Measurements from ENCODE around the gene BRINP1. TPM values are rescaled to one million over a fixed set of nuclear protein-coding genes. Genes with fewer than 3 reads are reported as not detected.

The BRINP1 gene
- total and polyA plus RNA-seq, 7 donors: 0.03 to 0.20 (median 0.17) TPM; not detected in 4

DNA sequence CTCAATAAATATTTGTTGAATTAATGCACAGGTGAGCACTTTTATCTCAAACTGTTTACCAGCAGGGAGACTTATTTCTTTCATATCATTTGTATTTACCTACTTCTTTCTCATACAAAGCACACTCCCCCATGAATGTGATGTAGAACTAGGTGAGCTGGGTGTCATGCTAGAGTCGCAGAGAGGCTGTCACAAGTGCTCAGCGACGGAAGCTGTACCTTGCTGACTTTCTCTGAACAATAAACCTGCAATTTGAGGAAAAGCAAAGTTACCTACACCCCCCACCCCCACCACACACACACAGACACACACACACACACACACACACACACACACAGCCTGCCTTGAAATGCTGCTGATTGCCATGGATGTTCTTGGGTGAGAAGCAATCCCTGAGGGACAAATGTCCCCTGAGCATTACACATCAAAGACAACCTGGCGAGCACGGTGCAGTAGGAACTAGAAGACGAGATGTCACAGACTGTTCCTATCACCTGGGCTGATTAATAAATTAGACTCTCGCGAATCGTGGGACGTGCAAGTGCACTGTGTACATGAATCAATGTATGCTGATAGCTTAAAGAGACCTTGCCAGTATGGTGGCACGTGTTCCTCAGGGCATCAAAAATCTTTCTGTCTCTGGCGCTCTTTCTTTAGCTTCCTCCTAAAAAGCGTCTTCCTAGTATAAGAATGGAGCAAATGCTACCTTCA is 66.1 kb downstream of the BRINP1 start:
- H3K27ac ChIP-seq: no peak overlapping the region
- WGBS, 3 donors: 88 to 89% (median 89%) methylated on average over 13 of the region's 13 CpGs
- H3K4me3 ChIP-seq: no peak overlapping the region
- no peak for ATAC-seq
- TF ChIP-seq, protein P1, sequence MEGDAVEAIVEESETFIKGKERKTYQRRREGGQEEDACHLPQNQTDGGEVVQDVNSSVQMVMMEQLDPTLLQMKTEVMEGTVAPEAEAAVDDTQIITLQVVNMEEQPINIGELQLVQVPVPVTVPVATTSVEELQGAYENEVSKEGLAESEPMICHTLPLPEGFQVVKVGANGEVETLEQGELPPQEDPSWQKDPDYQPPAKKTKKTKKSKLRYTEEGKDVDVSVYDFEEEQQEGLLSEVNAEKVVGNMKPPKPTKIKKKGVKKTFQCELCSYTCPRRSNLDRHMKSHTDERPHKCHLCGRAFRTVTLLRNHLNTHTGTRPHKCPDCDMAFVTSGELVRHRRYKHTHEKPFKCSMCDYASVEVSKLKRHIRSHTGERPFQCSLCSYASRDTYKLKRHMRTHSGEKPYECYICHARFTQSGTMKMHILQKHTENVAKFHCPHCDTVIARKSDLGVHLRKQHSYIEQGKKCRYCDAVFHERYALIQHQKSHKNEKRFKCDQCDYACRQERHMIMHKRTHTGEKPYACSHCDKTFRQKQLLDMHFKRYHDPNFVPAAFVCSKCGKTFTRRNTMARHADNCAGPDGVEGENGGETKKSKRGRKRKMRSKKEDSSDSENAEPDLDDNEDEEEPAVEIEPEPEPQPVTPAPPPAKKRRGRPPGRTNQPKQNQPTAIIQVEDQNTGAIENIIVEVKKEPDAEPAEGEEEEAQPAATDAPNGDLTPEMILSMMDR (IDR thresholded peaks at IDR 0.05): no peak
- H3K27me3 ChIP-seq (ENCODE audit: insufficient read depth in 3 of 3, low read length in 2 of 3): peaks cover 0 to 3% (median 0%) of the 10 kb centered on the region in 3 donors
- H3K9me3 ChIP-seq: no peaks in the 10 kb centered on the region
- no peak for DNase-seq
- H3K4me1 ChIP-seq: no peaks in the 10 kb centered on the region
- no peaks in the 10 kb centered on the region for H3K36me3 ChIP-seq (ENCODE audit: insufficient read depth in 1 of 2, low read depth in 1 of 2)
- intact Hi-C loops (cut with DNase I): no loop called here

DNA sequence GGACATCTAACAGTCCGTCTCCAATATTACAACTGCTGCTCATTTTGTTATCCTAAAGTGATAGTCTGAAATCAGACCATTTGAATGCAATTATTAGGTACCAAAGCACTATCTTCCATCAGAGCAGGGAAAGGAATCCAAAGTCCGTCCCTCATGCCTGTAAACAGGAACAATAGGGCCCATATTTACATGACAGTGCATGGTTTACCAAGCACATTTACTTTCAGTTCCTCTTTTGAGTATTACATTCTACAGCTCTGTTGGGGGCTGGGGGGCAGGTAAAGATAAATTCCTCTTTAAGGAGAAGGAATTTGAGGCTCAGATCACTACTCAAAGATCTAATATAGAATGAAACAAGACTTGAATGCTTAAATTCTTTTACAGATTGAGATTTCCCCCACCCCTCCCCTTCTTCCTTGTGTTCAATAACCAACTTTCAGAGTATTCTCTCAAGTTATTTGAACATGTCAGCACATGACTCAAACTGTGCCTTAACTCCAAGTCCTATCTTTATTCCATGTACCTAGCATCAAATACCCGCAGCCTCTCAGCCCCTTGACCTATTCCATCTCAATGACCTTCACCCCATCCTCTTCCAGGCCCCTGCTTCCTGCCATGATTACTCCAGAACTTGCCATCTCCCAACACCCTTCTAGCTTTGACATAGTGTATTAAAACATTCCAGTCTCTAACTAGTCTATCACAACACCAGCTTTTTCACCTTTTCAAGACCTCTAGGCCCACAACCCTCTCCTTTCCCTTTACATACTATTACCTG is 71.0 kb downstream of the BRINP1 start:
- TF ChIP-seq, protein P1 (IDR thresholded peaks at IDR 0.05): no peak
- Histone ChIP-seq H3K9me3 (no peaks in the 10 kb centered on the region), H3K27ac (no peak overlapping the region), H3K27me3 (ENCODE audit: insufficient read depth in 3 of 3, low read length in 2 of 3) (no peaks in the 10 kb centered on the region), H3K4me1 (no peaks in the 10 kb centered on the region), H3K36me3 (ENCODE audit: insufficient read depth in 1 of 2, low read depth in 1 of 2) (no peaks in the 10 kb centered on the region), H3K4me3 (no peak overlapping the region)
- DNase-seq: no peak
- intact Hi-C loops (cut with DNase I): no loop called here
- 60 to 61% (median 61%) methylated on average over 3 of the region's 3 CpGs for WGBS, 3 donors
- no peak for ATAC-seq

DNA sequence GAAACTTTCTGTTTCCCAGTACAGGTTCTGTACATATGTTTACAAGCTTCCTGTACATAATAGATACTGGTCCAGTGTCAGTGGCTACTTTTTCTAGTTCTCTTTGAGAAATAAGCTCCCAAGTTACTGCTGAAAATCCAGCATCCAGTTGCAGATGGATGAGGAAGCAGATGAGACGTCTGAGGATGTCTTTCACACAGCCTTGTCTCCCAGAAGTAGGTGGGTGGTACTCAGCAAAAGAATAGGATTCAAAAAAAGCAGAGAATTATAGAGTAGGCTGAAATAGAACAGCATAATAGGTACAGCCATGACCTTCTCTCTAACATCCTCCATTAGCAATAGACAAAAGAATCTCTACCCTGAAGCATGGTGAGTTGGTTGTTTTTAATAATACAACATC is 77.7 kb downstream of the BRINP1 start:
- no peak overlapping the region for H3K27ac ChIP-seq
- WGBS, 3 donors: 18 to 24% (median 23%) methylated on average over 1 of the region's 1 CpG
- no peak overlapping the region for H3K4me3 ChIP-seq
- DNase-seq: no peak
- no peaks in the 10 kb centered on the region for H3K27me3 ChIP-seq (ENCODE audit: insufficient read depth in 3 of 3, low read length in 2 of 3)
- intact Hi-C loops (cut with DNase I): loop anchor here in 1 of 2 donors (5.0 kb wide), 1 partner anchor 464 kb away; no protein-coding TSS in a partner anchor
- TF ChIP-seq, protein P1 (IDR thresholded peaks at IDR 0.05): no peak
- no peaks in the 10 kb centered on the region for H3K9me3 ChIP-seq
- no peak for ATAC-seq
- no peaks in the 10 kb centered on the region for H3K4me1 ChIP-seq
- H3K36me3 ChIP-seq (ENCODE audit: insufficient read depth in 1 of 2, low read depth in 1 of 2): no peaks in the 10 kb centered on the region

DNA sequence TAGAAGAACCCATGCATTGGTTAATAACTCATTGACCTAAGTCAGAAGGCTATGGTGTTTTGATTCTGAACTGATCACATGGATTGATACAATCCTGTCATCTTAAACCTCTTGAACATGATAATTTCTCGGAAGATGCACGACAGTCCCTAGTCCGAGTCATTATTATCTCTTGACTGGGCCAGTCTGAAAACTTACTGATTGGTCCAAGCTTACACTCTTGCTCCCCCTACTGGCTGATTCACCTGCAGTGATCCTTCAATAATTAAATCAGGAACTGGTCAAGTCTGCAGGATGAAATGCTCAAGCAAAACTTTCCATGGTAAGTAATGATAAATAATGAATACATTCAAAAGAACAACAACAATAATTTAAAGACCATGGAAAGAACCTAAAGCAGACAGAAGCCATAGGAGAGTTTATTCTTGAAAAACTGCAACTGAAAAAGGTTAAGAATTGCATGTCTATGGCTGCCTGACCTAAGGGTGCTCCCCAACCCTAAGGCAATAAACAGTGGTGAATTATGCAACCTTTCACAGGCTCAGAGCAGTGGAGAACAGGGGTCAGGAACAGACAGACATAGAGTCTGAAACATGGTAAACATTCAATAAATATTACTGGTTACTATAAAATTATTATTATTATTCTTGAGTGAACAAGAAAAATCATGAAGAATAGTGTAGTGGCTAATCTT is 79.3 kb downstream of the BRINP1 start:
- no peak overlapping the region for H3K27ac ChIP-seq
- DNase-seq (no peak), ATAC-seq (peak; percentile 67 to 91 (median 78))
- WGBS, 3 donors: 12 to 30% (median 14%) methylated on average over 3 of the region's 3 CpGs
- H3K36me3 ChIP-seq (ENCODE audit: insufficient read depth in 1 of 2, low read depth in 1 of 2): no peaks in the 10 kb centered on the region
- intact Hi-C loops (cut with DNase I): loop anchor here (1.0 to 5.0 kb wide), 3 partner anchors 298 to 463 kb away; no protein-coding TSS in a partner anchor
- TF ChIP-seq, protein P1 (IDR thresholded peaks at IDR 0.05): peak; percentile 88
- H3K9me3 ChIP-seq: no peaks in the 10 kb centered on the region
- no peaks in the 10 kb centered on the region for H3K27me3 ChIP-seq (ENCODE audit: insufficient read depth in 3 of 3, low read length in 2 of 3)
- H3K4me3 ChIP-seq: no peak overlapping the region
- no peaks in the 10 kb centered on the region for H3K4me1 ChIP-seq

All from psoas muscle (tissue), 8 donors.